Activated B cell treated with CpG ODN at 0.5 μM for 24 hours (primary cell): Measurements from ENCODE around the gene NCR2. TPM values are rescaled to one million over a fixed set of nuclear protein-coding genes. Genes with fewer than 3 reads are reported as not detected.

Experiments used
- ATAC-seq: fragments of 200-7000 bp; cut with Tn5 transposase; one replicate; pipeline ENCODE4 v1.10.0; 2021; ENCODE audit warnings: low read depth, mild to moderate bottlenecking, moderate library complexity
- CTCF ChIA-PET: fragments of 350-600 bp; sonication (Branson Sonifier 250); formaldehyde crosslinking; loops from one replicate; lab custom pipeline; 2021; ENCODE audit warnings: antibody characterized with exemption; lab: Charles Lee
- POLR2A ChIA-PET: fragments of 350-600 bp; sonication (Branson Sonifier 250); formaldehyde crosslinking; loops from one replicate; lab custom pipeline; 2021; ENCODE audit warnings: antibody characterized with exemption; lab: Charles Lee
- DNase-seq: peaks from one replicate; pipeline ENCODE4 v3.0.0; 2022
- H3K27ac Mint-ChIP-seq: one replicate; pipeline ENCODE4 v1.8.0; 2020; ENCODE audit warnings: mixed read lengths
- H3K27me3 Mint-ChIP-seq: one replicate; pipeline ENCODE4 v1.8.0; 2021; ENCODE audit warnings: mixed read lengths
- H3K36me3 Mint-ChIP-seq: one replicate; pipeline ENCODE4 v1.8.0; 2021; ENCODE audit warnings: low read depth, mixed read lengths
- H3K4me1 Mint-ChIP-seq: one replicate; pipeline ENCODE4 v1.8.0; 2021; ENCODE audit warnings: mixed read lengths
- H3K4me3 Mint-ChIP-seq: one replicate; pipeline ENCODE4 v1.8.0; 2020; ENCODE audit warnings: mild to moderate bottlenecking, mixed read lengths
- H3K9me3 Mint-ChIP-seq: one replicate; pipeline ENCODE4 v1.8.0; 2020; ENCODE audit warnings: mixed read lengths
- CTCF ChIP-seq: fragments of 200-600 bp; IDR thresholded peaks from one replicate; pipeline ENCODE4 v1.8.0; 2022; ENCODE audit warnings: antibody characterized with exemption, mild to moderate bottlenecking
- intact Hi-C: fragments of 100-400 bp; cut with micrococcal nuclease; formaldehyde crosslinking; loops from one replicate; pipeline ENCODE4 v1.15.1; 2024
- total RNA-seq: library from RNA; stranded (reverse); gene quantifications from 2 replicates; pipeline ENCODE4 v1.2.3, GENCODE V29; 2022

Gene NCR2
- total RNA-seq, 1 donor from 2014 or later, result not detected

GRCh38 chr6:41353333-41353732 lies 17.9 kb downstream of the NCR2 start:
- Mint-ChIP-seq H3K27ac (no peak overlapping the region), H3K9me3 (peaks cover 4% of the 10 kb centered on the region), H3K4me3 (no peak overlapping the region), H3K4me1 (no peaks in the 10 kb centered on the region), H3K36me3 (no peaks in the 10 kb centered on the region), H3K27me3 (peaks cover 43% of the 10 kb centered on the region)
- TF ChIP-seq CTCF, result no peak
- intact Hi-C loops, result no loop called here
- DNase-seq, result peak; percentile 7
- ATAC-seq, result no peak
- ChIA-PET CTCF (no interaction called here), POLR2A (no interaction called here)

GRCh38 chr6:41355952-41356351 lies 20.5 kb downstream of the NCR2 start:
- peaks cover 1% of the 10 kb centered on the region for H3K36me3 Mint-ChIP-seq
- TF ChIP-seq CTCF, result no peak
- H3K27ac Mint-ChIP-seq, result no peak overlapping the region
- H3K9me3 Mint-ChIP-seq, result peaks cover 8% of the 10 kb centered on the region
- POLR2A ChIA-PET, result no interaction called here
- CTCF ChIA-PET, result no interaction called here
- H3K27me3 Mint-ChIP-seq, result peaks cover 25% of the 10 kb centered on the region
- no peak for ATAC-seq
- no peaks in the 10 kb centered on the region for H3K4me1 Mint-ChIP-seq
- intact Hi-C loops, result no loop called here
- H3K4me3 Mint-ChIP-seq, result no peak overlapping the region
- no peak for DNase-seq

GRCh38 chr6:41356825-41357224 lies 21.4 kb downstream of the NCR2 start:
- intact Hi-C loops, result no loop called here
- Mint-ChIP-seq H3K4me1 (no peaks in the 10 kb centered on the region), H3K4me3 (no peak overlapping the region), H3K9me3 (peaks cover 17% of the 10 kb centered on the region), H3K27ac (no peak overlapping the region), H3K27me3 (peaks cover 29% of the 10 kb centered on the region), H3K36me3 (peaks cover 1% of the 10 kb centered on the region)
- ChIA-PET POLR2A (no interaction called here), CTCF (interaction anchor here (1.1 kb wide), 1 partner anchor 12 kb away, joined by 3 read pairs; no protein-coding TSS in a partner anchor)
- no peak for DNase-seq
- no peak for ATAC-seq
- no peak for TF ChIP-seq CTCF

- H3K4me3 Mint-ChIP-seq, result no peak overlapping the region
- TF ChIP-seq CTCF, result no peak
- no peak overlapping the region for H3K27ac Mint-ChIP-seq
- H3K36me3 Mint-ChIP-seq, result peaks cover 4% of the 10 kb centered on the region
- intact Hi-C loops, result no loop called here
- peaks cover 30% of the 10 kb centered on the region for H3K27me3 Mint-ChIP-seq
- ChIA-PET POLR2A (no interaction called here), CTCF (no interaction called here)
- DNase-seq (no peak), ATAC-seq (no peak)
- H3K9me3 Mint-ChIP-seq, result peaks cover 23% of the 10 kb centered on the region
- no peaks in the 10 kb centered on the region for H3K4me1 Mint-ChIP-seq
These were observed 23.1 kb downstream of the NCR2 start for GRCh38 chr6:41358503-41358902.

- Mint-ChIP-seq H3K36me3 (peaks cover 4% of the 10 kb centered on the region), H3K4me3 (no peak overlapping the region), H3K27me3 (peaks cover 30% of the 10 kb centered on the region), H3K27ac (no peak overlapping the region), H3K4me1 (no peaks in the 10 kb centered on the region), H3K9me3 (peaks cover 23% of the 10 kb centered on the region)
- POLR2A ChIA-PET, result no interaction called here
- intact Hi-C loops, result no loop called here
- DNase-seq, result no peak
- TF ChIP-seq CTCF, result no peak
- CTCF ChIA-PET, result no interaction called here
- ATAC-seq, result no peak
These were observed 24.4 kb downstream of the NCR2 start for GRCh38 chr6:41359617-41360313.
